HL-60 (cell line): ENCODE results near the gene LIMCH1.

Experiments used
- GABPA ChIP-seq: IDR thresholded peaks from 2 replicates; pipeline ENCODE4 v1.6.1; 2012; ENCODE audit warnings: low read depth
- TF ChIP-seq, protein P1 (sequence below): IDR thresholded peaks from one replicate; pipeline ENCODE4 v1.5.1; 2011; ENCODE audit warnings: low read length, control low read depth, inconsistent platforms; ENCODE audit not compliant: insufficient read depth
- TF ChIP-seq, protein P2 (sequence below): IDR thresholded peaks from 2 replicates; pipeline ENCODE4 v1.6.1; 2012; ENCODE audit warnings: low read depth; ENCODE audit not compliant: insufficient replicate concordance

DNA sequence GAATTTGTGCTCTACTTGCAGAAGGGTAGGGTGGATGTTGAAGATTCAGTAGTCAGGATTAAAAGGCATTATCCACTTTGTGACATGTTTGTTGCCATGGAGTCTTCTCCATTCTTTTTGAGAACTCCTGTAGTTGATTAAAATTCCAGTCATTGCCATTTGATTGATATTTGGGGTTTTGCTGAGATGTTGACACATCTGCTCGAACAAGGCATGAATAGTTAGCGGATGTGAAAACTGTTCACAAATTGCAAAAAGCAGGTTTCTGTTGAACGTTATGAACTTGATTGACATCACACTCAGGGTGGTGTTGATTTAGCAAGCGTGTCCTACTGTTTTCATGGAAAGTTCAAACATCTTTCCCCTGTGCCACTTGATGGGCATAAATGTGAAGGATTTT lies 16.9 kb downstream of the LIMCH1 start:
- TF ChIP-seq, protein P1, sequence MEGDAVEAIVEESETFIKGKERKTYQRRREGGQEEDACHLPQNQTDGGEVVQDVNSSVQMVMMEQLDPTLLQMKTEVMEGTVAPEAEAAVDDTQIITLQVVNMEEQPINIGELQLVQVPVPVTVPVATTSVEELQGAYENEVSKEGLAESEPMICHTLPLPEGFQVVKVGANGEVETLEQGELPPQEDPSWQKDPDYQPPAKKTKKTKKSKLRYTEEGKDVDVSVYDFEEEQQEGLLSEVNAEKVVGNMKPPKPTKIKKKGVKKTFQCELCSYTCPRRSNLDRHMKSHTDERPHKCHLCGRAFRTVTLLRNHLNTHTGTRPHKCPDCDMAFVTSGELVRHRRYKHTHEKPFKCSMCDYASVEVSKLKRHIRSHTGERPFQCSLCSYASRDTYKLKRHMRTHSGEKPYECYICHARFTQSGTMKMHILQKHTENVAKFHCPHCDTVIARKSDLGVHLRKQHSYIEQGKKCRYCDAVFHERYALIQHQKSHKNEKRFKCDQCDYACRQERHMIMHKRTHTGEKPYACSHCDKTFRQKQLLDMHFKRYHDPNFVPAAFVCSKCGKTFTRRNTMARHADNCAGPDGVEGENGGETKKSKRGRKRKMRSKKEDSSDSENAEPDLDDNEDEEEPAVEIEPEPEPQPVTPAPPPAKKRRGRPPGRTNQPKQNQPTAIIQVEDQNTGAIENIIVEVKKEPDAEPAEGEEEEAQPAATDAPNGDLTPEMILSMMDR: no peak
- TF ChIP-seq, protein P2, sequence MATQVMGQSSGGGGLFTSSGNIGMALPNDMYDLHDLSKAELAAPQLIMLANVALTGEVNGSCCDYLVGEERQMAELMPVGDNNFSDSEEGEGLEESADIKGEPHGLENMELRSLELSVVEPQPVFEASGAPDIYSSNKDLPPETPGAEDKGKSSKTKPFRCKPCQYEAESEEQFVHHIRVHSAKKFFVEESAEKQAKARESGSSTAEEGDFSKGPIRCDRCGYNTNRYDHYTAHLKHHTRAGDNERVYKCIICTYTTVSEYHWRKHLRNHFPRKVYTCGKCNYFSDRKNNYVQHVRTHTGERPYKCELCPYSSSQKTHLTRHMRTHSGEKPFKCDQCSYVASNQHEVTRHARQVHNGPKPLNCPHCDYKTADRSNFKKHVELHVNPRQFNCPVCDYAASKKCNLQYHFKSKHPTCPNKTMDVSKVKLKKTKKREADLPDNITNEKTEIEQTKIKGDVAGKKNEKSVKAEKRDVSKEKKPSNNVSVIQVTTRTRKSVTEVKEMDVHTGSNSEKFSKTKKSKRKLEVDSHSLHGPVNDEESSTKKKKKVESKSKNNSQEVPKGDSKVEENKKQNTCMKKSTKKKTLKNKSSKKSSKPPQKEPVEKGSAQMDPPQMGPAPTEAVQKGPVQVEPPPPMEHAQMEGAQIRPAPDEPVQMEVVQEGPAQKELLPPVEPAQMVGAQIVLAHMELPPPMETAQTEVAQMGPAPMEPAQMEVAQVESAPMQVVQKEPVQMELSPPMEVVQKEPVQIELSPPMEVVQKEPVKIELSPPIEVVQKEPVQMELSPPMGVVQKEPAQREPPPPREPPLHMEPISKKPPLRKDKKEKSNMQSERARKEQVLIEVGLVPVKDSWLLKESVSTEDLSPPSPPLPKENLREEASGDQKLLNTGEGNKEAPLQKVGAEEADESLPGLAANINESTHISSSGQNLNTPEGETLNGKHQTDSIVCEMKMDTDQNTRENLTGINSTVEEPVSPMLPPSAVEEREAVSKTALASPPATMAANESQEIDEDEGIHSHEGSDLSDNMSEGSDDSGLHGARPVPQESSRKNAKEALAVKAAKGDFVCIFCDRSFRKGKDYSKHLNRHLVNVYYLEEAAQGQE: no peak
- no peak for TF ChIP-seq GABPA
